ENCODE results near the gene ZDHHC8.

Gene ZDHHC8

DNA sequence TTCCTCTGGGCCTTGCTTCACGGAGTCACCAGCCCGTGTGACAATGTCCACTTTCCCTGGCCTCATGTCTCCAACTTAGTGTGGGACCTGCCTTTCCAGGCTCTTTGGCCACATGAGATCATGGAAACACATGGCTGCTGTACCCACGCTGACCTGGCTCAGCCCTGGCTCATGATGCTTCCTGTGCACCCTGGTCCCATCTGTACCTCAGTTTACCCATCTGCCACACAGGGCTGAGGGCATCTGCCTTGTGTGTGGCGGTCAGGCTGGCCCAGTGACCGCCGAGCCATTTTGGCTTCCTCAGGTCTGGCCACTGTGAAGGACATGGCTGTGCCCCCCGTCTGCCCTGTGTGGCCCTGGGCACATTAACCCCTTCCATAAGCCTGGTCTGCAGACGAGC, 51.5 kb downstream of the ZDHHC8 start:
- Histone ChIP-seq H3K27me3 (ENCODE audit: control insufficient read depth, insufficient read depth, low read length) (no peaks in the 10 kb centered on the region), H3K4me1 (ENCODE audit: control insufficient read depth, low read depth, low read length) (no peaks in the 10 kb centered on the region), H3K27ac (ENCODE audit: low read length) (no peak overlapping the region), H3K9ac (ENCODE audit: low read length) (no peak overlapping the region), H3K9me3 (ENCODE audit: control insufficient read depth, low read depth, low read length) (no peaks in the 10 kb centered on the region), H3K4me3 (ENCODE audit: low read length) (no peak overlapping the region), H3K36me3 (ENCODE audit: control insufficient read depth, low read depth, low read length) (no peaks in the 10 kb centered on the region)

GRCh38 chr22:20183823-20184222, 52.2 kb downstream of the ZDHHC8 start:
- H3K36me3 ChIP-seq (ENCODE audit: control insufficient read depth, low read depth, low read length): no peaks in the 10 kb centered on the region
- H3K9ac ChIP-seq (ENCODE audit: low read length): no peak overlapping the region
- no peak overlapping the region for H3K27ac ChIP-seq (ENCODE audit: low read length)
- no peak overlapping the region for H3K4me3 ChIP-seq (ENCODE audit: low read length)
- no peaks in the 10 kb centered on the region for H3K4me1 ChIP-seq (ENCODE audit: control insufficient read depth, low read depth, low read length)
- no peaks in the 10 kb centered on the region for H3K9me3 ChIP-seq (ENCODE audit: control insufficient read depth, low read depth, low read length)
- no peaks in the 10 kb centered on the region for H3K27me3 ChIP-seq (ENCODE audit: control insufficient read depth, insufficient read depth, low read length)

DNA sequence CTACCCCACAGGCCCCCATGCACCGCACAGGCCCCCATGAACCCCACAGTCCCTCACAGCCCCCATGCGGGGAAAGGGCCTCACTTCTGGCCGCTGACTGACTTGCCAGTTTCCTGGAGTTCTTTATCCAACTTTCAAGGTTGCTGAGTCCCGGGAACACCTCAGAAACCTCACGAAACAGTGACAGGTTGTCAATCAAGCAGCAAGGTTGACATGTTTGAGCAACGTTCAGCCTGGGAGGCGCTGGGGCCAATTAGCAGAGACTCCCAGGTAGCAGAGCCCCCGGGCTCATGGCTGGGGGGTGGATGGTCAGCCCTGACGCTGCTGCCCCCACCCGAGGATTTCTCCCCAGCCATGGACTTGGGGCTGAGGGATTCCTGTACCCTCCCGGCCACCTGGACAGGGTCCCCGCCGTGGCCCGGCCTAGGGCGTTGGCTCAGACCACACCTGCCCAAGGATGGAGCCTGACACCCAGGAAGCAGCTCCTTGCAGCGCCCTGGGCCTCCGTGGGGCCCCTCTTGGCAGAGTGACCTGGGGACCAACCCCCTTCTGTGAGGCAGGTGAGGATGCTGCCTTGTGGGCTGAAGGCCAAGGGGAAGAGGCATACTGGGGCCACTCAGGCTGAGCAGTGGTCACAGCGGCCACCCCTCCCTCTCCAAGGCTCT, 53.0 kb downstream of the ZDHHC8 start:
- no peaks in the 10 kb centered on the region for H3K4me1 ChIP-seq (ENCODE audit: control insufficient read depth, low read depth, low read length)
- H3K27ac ChIP-seq (ENCODE audit: low read length): no peak overlapping the region
- no peak overlapping the region for H3K4me3 ChIP-seq (ENCODE audit: low read length)
- H3K9me3 ChIP-seq (ENCODE audit: control insufficient read depth, low read depth, low read length): no peaks in the 10 kb centered on the region
- H3K36me3 ChIP-seq (ENCODE audit: control insufficient read depth, low read depth, low read length): no peaks in the 10 kb centered on the region
- H3K27me3 ChIP-seq (ENCODE audit: control insufficient read depth, insufficient read depth, low read length): no peaks in the 10 kb centered on the region
- no peak overlapping the region for H3K9ac ChIP-seq (ENCODE audit: low read length)

- no peaks in the 10 kb centered on the region for H3K4me1 ChIP-seq (ENCODE audit: control insufficient read depth, low read depth, low read length)
- no peaks in the 10 kb centered on the region for H3K9me3 ChIP-seq (ENCODE audit: control insufficient read depth, low read depth, low read length)
- H3K27ac ChIP-seq (ENCODE audit: low read length): no peak overlapping the region
- H3K27me3 ChIP-seq (ENCODE audit: control insufficient read depth, insufficient read depth, low read length): no peaks in the 10 kb centered on the region
- no peak overlapping the region for H3K9ac ChIP-seq (ENCODE audit: low read length)
- H3K36me3 ChIP-seq (ENCODE audit: control insufficient read depth, low read depth, low read length): no peaks in the 10 kb centered on the region
- H3K4me3 ChIP-seq (ENCODE audit: low read length): no peak overlapping the region
Measured at GRCh38 chr22:20185750-20186149, 54.1 kb downstream of the ZDHHC8 start.

DNA sequence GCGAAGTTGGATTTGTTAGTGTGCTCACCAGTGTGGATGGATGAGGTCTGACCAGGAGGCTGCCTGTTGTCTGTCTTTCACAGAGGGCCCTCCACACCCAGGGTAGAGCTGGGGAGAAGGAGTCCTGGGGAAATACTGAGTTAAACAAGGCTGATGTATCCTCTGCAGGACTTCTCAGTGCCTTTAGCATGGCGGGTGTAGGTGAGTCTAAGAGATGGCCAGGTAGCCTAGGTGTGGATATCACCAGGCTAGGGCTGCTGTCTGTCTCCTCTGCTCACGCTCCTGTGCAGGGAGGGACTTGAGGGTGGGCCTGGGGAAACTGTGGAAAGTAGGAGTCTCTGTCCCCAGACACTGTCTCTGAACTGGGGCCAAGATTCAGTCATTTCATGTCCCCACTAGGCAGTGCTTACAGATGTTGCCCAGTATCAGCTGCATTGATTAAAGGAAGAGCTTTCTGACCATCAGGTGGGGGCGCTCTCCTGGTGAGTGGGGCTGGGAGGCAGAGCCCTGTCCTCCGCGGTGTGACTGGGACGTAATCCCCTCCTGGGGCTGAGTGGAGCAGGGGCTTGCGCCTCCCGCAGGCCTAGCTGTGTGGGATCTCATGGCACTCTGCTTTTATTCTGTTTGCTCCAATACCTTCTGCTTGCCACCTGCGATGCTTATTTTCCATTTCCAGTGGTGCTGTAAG, 54.7 kb downstream of the ZDHHC8 start:
- H3K9me3 ChIP-seq (ENCODE audit: control insufficient read depth, low read depth, low read length): no peaks in the 10 kb centered on the region
- H3K9ac ChIP-seq (ENCODE audit: low read length): no peak overlapping the region
- H3K27me3 ChIP-seq (ENCODE audit: control insufficient read depth, insufficient read depth, low read length): no peaks in the 10 kb centered on the region
- H3K4me3 ChIP-seq (ENCODE audit: low read length): no peak overlapping the region
- no peak overlapping the region for H3K27ac ChIP-seq (ENCODE audit: low read length)
- no peaks in the 10 kb centered on the region for H3K36me3 ChIP-seq (ENCODE audit: control insufficient read depth, low read depth, low read length)
- H3K4me1 ChIP-seq (ENCODE audit: control insufficient read depth, low read depth, low read length): no peaks in the 10 kb centered on the region

GRCh38 chr22:20186871-20187546, 55.4 kb downstream of the ZDHHC8 start:
- Histone ChIP-seq H3K27me3 (ENCODE audit: control insufficient read depth, insufficient read depth, low read length) (no peaks in the 10 kb centered on the region), H3K36me3 (ENCODE audit: control insufficient read depth, low read depth, low read length) (no peaks in the 10 kb centered on the region), H3K9me3 (ENCODE audit: control insufficient read depth, low read depth, low read length) (no peaks in the 10 kb centered on the region), H3K9ac (ENCODE audit: low read length) (no peak overlapping the region), H3K4me3 (ENCODE audit: low read length) (no peak overlapping the region), H3K27ac (ENCODE audit: low read length) (no peak overlapping the region), H3K4me1 (ENCODE audit: control insufficient read depth, low read depth, low read length) (no peaks in the 10 kb centered on the region)

- Histone ChIP-seq H3K4me3 (ENCODE audit: low read length) (no peak overlapping the region), H3K27ac (ENCODE audit: low read length) (no peak overlapping the region), H3K9me3 (ENCODE audit: control insufficient read depth, low read depth, low read length) (no peaks in the 10 kb centered on the region), H3K9ac (ENCODE audit: low read length) (no peak overlapping the region), H3K36me3 (ENCODE audit: control insufficient read depth, low read depth, low read length) (no peaks in the 10 kb centered on the region), H3K4me1 (ENCODE audit: control insufficient read depth, low read depth, low read length) (no peaks in the 10 kb centered on the region), H3K27me3 (ENCODE audit: control insufficient read depth, insufficient read depth, low read length) (no peaks in the 10 kb centered on the region)
Measured at GRCh38 chr22:20187777-20188566, 56.4 kb downstream of the ZDHHC8 start.

GRCh38 chr22:20188567-20188877, 56.9 kb downstream of the ZDHHC8 start:
- Histone ChIP-seq H3K4me1 (ENCODE audit: control insufficient read depth, low read depth, low read length) (no peaks in the 10 kb centered on the region), H3K27ac (ENCODE audit: low read length) (no peak overlapping the region), H3K9me3 (ENCODE audit: control insufficient read depth, low read depth, low read length) (no peaks in the 10 kb centered on the region), H3K4me3 (ENCODE audit: low read length) (no peak overlapping the region), H3K9ac (ENCODE audit: low read length) (no peak overlapping the region), H3K36me3 (ENCODE audit: control insufficient read depth, low read depth, low read length) (no peaks in the 10 kb centered on the region), H3K27me3 (ENCODE audit: control insufficient read depth, insufficient read depth, low read length) (no peaks in the 10 kb centered on the region)

DNA sequence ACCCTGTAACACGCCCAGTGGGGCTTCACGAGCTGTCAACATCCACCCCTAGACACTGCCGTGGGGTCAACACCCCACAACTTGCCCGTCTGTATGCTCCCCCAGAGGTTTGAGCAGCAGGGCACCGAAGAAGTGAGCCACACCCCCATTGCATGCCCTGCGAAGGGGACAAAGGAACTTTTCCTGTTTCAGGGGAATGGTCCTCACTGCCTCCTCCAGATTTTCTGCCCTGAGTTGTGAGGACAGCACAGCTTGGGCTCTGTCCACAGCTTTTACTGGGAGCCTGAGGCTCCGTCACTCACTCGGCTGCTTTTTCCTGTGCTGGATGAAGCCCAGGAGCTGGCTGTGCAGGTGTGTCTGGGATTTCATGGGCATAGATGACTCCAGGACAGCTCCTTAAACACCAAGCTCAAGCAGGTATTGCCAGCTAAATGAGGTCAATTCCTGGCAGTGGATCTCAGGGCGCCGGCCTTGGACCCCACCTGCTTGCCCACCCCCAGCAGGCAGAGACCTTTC, 59.5 kb downstream of the ZDHHC8 start:
- no peaks in the 10 kb centered on the region for H3K27me3 ChIP-seq (ENCODE audit: control insufficient read depth, insufficient read depth, low read length)
- no peak overlapping the region for H3K4me3 ChIP-seq (ENCODE audit: low read length)
- no peak overlapping the region for H3K27ac ChIP-seq (ENCODE audit: low read length)
- H3K4me1 ChIP-seq (ENCODE audit: control insufficient read depth, low read depth, low read length): no peaks in the 10 kb centered on the region
- H3K36me3 ChIP-seq (ENCODE audit: control insufficient read depth, low read depth, low read length): no peaks in the 10 kb centered on the region
- H3K9me3 ChIP-seq (ENCODE audit: control insufficient read depth, low read depth, low read length): no peaks in the 10 kb centered on the region
- H3K9ac ChIP-seq (ENCODE audit: low read length): no peak overlapping the region

DNA sequence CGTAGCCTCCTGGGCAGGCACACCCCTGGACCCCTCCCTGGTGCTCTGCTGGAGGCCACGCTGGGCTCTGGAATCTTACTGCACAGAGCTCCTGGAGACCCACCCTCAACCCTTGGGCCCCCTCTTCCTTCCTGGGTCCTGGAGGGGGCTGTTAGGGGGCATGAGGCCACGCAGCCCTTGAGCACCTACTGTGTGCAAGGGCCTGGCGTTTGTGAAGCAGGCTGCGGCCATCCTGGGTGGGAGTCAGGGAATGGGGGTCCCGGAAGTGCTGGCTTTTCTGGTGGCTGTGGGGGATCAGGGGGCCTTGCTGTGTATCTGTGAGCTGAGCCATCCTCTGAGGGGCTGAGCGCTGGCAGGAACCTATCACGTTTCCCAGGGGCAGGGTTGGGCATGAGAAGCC, 60.2 kb downstream of the ZDHHC8 start:
- no peaks in the 10 kb centered on the region for H3K36me3 ChIP-seq (ENCODE audit: control insufficient read depth, low read depth, low read length)
- no peaks in the 10 kb centered on the region for H3K4me1 ChIP-seq (ENCODE audit: control insufficient read depth, low read depth, low read length)
- H3K27me3 ChIP-seq (ENCODE audit: control insufficient read depth, insufficient read depth, low read length): no peaks in the 10 kb centered on the region
- H3K4me3 ChIP-seq (ENCODE audit: low read length): no peak overlapping the region
- H3K9me3 ChIP-seq (ENCODE audit: control insufficient read depth, low read depth, low read length): no peaks in the 10 kb centered on the region
- no peak overlapping the region for H3K27ac ChIP-seq (ENCODE audit: low read length)
- no peak overlapping the region for H3K9ac ChIP-seq (ENCODE audit: low read length)

- Histone ChIP-seq H3K27ac (ENCODE audit: low read length) (no peak overlapping the region), H3K4me3 (ENCODE audit: low read length) (no peak overlapping the region), H3K27me3 (ENCODE audit: control insufficient read depth, insufficient read depth, low read length) (no peaks in the 10 kb centered on the region), H3K9ac (ENCODE audit: low read length) (no peak overlapping the region), H3K36me3 (ENCODE audit: control insufficient read depth, low read depth, low read length) (no peaks in the 10 kb centered on the region), H3K9me3 (ENCODE audit: control insufficient read depth, low read depth, low read length) (no peaks in the 10 kb centered on the region), H3K4me1 (ENCODE audit: control insufficient read depth, low read depth, low read length) (no peaks in the 10 kb centered on the region)
Measured at GRCh38 chr22:20192293-20192971, 60.8 kb downstream of the ZDHHC8 start.

All from iPS-18a (cell line).